Hematopoietic multipotent progenitor cell (in vitro differentiated cells): ENCODE data around the gene NEK5. TPM values are rescaled to one million over a fixed set of nuclear protein-coding genes. Genes with fewer than 3 reads are reported as not detected.
"Not testable (repeated sequence)": the region's sequence is repeated elsewhere in the genome, so short reads cannot be mapped to it uniquely, and the experiment has no call there.

Experiments used
- DNase-seq, 3 donors: peaks; one replicate each; pipeline ENCODE4 v3.0.0-alpha.2; 2011 to 2015; ENCODE audit warnings: low read depth in 2 of 3, low spot score in 2 of 3
- total RNA-seq: library from RNA; depleted of rRNA; stranded (reverse); fragments of >200 nt; gene quantifications from one replicate; pipeline ENCODE4 v1.2.3, GENCODE V29; 2012

Gene NEK5
- total RNA-seq: 0.27 TPM

DNA sequence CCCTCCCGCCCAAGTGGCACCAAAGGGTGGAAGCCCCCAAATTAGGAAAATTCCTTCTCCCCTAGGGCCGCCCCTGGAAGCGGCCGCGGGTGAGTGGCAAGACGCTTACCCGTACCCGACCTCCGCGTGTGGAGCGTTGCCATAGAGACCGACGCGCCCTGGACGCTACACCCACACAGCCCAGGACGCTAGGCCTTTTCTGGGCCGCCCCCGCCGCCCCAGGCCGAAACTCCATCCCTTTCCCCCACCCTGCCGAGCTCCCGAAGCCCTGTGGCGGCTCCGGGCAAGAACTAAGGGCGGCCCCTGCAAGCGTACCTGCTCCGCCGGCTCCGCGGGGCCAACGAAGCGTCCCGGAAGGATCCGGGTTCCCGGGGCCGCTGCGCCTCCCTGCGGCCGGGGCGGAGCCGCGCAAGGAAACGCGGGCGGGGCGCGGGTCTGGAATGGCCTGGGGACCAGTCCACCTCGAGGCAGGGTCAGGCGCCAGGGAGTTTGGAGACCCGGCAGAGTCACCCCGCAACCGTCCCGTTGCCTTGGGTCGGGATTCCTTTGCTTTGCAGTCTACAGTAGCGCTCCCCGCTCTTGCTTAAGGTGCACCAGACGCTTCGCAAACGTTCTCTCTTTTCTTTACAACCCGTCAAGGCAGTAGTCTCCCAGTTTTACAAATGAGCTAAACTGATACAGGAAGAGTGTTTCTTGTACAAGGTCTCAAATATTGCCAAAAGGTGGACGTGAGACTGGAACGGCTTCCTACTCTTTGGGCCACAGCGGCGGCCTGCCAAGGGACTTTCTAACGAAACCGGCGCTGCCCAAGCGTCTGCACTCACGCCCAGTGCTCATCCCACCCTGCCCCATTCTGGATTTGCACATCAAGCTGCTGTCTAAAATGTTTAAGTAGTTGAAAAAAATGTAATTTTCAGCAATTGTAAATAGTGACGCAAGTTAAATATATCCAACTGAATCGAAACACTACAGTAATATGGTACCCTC, at the start of gene NEK5:
TSS of gene NEK5 (minus strand) at position 360 of the 987 bp plus-strand sequence. CDS start 1,591 bp downstream, outside the sequence.
- peak; percentile 22 to 54 (median 54) for DNase-seq

GRCh38 chr13:52177276-52177675, 48.4 kb upstream of the NEK5 start:
- no peak for DNase-seq

GRCh38 chr13:52173970-52174369, 45.1 kb upstream of the NEK5 start:
- DNase-seq: peak in 1 of 3 donors; percentile 66

DNA sequence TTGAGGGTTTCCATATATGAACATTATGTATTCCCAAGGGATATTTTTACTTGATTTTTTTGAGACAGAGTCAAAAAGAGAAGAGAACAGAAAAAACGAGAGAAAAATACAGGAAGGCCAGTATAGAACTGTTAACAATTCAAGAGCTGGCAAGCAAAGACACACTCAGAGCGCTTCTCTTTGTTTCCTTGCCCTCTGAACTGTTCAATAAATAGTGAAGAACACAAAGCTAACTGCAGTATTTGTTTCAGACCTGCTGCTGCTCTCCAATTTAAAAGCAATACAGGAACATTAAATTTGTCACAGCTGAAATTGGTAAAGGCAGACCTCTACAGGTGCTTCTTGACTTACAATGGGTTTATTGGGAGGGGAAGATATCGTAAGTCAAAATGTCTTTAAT, 44.5 kb upstream of the NEK5 start:
- no peak for DNase-seq

- not testable (repeated sequence) for DNase-seq
Observed at GRCh38 chr13:52171686-52172085, 42.8 kb upstream of the NEK5 start.

DNA sequence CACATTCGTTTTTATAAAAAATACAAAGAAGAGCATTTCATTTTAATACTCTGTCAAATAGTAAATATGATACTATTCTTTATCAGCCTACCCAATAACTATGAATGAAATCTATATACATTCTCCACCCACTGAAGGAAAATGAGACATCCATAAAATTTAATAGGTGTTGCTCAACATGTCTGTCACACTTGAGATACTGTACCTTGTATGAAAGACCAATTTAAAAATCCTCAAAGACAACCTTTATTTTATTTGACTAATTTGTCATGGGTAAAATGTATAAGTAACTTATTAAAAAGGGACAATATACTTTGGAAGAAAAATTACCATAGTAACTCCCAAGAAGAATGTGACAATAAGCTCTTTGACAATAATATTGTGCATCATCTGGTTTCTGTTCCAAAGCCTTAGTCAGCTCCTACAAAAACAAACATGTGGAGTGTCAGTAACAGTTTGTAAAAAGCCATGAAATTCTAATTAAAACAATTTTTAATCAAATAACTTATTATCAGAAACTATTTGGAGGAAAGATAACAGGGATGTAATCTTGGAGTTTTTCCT, 42.0 kb upstream of the NEK5 start:
- not testable (repeated sequence) for DNase-seq

- DNase-seq: no peak
Observed at GRCh38 chr13:52169839-52170238, 41.0 kb upstream of the NEK5 start.

- DNase-seq: no peak
Observed at GRCh38 chr13:52165411-52165810, 36.5 kb upstream of the NEK5 start.

GRCh38 chr13:52164989-52165388, 36.1 kb upstream of the NEK5 start:
- no peak for DNase-seq

- DNase-seq: not testable (repeated sequence)
Observed at GRCh38 chr13:52163878-52164277, 35.0 kb upstream of the NEK5 start.

DNA sequence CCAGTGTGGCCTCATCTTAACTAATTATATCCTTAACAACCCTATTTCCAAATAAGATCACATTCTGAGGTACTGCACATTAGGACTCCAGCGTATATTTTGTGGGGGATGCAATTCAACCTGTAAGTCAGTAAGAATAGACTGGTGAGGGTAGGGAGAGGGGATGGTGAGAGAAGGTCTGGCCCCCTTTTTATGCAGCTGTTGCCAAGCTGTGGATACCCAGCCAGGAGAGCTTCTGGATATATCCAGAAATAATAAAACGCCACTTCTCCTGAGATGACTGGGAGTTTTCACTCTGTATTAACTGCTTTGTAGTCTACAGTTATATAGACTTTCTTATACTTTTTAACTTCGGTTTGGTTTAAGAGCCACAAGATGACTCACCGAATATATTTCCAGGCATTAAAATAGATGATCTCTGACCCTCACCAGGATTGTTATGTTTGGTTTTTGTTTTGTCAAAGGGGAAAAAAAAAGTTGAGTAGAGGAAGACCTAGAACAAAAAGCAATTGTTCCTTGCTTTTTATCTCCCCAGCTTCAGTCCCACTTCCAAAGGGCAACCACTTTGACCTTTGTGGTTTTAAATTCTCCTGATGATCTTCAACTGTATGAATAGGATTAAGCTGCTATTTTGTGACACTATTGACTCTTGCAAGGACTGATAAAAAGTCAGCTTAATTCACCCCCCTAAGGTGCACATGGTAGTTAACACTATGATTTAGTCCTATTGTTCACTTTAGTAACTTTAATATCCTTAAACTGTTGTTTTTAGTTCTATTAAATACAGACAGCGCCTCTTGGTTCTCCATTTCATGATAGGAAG, 33.6 kb upstream of the NEK5 start:
- DNase-seq: no peak

DNA sequence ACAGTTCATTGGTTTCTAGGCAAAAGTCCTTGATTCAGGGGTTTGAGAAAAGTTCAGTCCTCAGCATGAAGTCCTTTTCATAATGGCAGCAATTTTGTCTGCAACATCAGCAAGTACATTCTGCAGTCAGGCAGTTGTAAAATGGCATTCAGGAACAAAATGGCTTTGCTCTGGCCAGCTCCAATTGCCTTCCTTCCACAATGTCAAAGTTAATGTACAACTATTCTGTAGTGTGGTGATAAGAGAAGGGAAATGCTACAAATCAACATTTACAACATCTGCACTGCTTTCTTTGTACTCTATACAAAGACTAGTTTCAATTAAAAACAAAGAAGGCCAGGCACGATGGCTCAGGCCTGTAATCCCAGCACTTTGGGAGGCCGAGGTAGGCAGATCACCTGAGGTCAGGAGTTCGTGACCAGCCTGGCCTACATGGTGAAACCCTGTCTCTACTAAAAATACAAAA, 32.3 kb upstream of the NEK5 start:
- no peak for DNase-seq

DNA sequence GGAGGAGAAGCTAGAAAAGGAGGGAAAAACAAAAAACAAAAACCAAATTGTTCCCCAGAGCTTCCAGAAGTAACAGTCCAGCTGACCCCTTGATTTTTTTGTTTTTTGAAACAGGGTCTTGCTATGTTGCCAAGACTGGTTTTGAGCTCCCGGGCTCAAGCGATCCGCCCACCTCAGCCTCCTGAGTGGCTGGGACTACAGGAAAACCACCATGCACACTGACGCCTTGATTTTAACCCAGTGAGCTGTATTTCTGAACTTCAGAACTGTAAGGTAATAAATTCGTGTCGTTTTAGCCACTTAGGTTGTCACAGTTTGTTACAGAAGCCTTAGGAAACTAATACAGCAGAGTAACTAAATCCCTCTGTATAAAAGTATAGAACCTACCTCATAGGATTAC, 31.6 kb upstream of the NEK5 start:
- DNase-seq: peak in 1 of 3 donors; percentile 52

DNA sequence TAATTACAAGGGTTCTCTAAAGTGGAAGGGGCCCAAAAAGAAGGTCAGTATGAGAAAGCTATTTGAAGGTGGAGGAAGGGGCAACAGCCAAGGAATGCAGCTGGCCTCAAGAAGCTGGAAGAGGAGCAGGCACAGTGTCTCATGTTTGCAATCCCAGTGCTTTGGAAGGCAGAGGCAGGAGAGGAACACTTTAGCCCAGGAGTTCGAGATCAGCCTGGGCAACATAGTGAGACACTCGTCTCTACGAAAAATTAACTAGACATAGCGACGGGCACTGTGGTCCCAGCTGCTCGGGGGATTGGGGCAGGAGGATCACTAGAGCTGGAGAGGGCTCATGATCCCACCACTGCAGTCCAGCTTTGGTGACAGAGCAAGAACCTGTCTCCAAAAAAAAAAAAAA, 31.2 kb upstream of the NEK5 start:
- DNase-seq: no peak

- DNase-seq: peak; percentile 17 to 82 (median 68)
Observed at GRCh38 chr13:52159159-52159982, 30.5 kb upstream of the NEK5 start, which contains the start of gene NEK3. NEK3 (minus strand) TSS chr13:52159597; CDS start chr13:52156191, 3,406 bp downstream.

- DNase-seq: no peak
Observed at GRCh38 chr13:52158629-52159158, 29.8 kb upstream of the NEK5 start.

GRCh38 chr13:52156724-52157261, 27.9 kb upstream of the NEK5 start:
- DNase-seq: no peak

- DNase-seq: no peak
Observed at GRCh38 chr13:52155177-52155576, 26.3 kb upstream of the NEK5 start.

GRCh38 chr13:52147225-52147624, 18.4 kb upstream of the NEK5 start:
- DNase-seq: no peak
